ENCODE results near the gene PRRT2. TPM values are rescaled to one million over a fixed set of nuclear protein-coding genes. Genes with fewer than 3 reads are reported as not detected.

Gene PRRT2
- total and polyA plus RNA-seq, 7 experiments from 2014 or later = 0.07 to 4.6 (median 2.4) TPM; not detected in 1

- Mint-ChIP-seq H3K4me3 (peak overlapping the region; percentile 84 to 96 (median 90)), H3K27me3 (peaks cover 0 to 25% (median 0%) of the 10 kb centered on the region in 5 donors), H3K4me1 (peaks cover 29 to 68% (median 59%) of the 10 kb centered on the region in 7 donors), H3K9me3 (peaks cover 0 to 7% (median 0%) of the 10 kb centered on the region in 11 donors), H3K27ac (peak overlapping the region; percentile 72 to 97 (median 90)), H3K36me3 (peaks cover 0 to 28% (median 3%) of the 10 kb centered on the region in 5 donors)
- CTCF ChIA-PET = interaction anchor here (0.6 to 3.0 kb wide), 3 partner anchors 37 to 120 kb away, joined by 3 to 13 read pairs (median 4); no protein-coding TSS in a partner anchor
- ATAC-seq (peak; percentile 41), DNase-seq (peak in 7 of 9 donors; percentile 46 to 83 (median 48))
- Histone ChIP-seq H3K27ac (ENCODE audit: low read depth, low read length) (peak overlapping the region; percentile 79), H3K4me3 (ENCODE audit: low read length) (peak overlapping the region; percentile 80), H3K36me3 (ENCODE audit: control insufficient read depth in 2 of 3, insufficient read depth in 3 of 3, low read length in 3 of 3) (peaks cover 0 to 14% (median 8%) of the 10 kb centered on the region in 3 experiments), H3K27me3 (ENCODE audit: control insufficient read depth in 2 of 2, insufficient read depth in 2 of 2, low read length in 2 of 2) (no peaks in the 10 kb centered on the region), H3K9me3 (ENCODE audit: control insufficient read depth in 2 of 3, low read length in 3 of 3) (no peaks in the 10 kb centered on the region), H3K4me1 (ENCODE audit: control insufficient read depth in 2 of 2, insufficient read depth in 2 of 2, low read length in 2 of 2) (peaks cover 35 to 46% of the 10 kb centered on the region in 2 donors)
- intact Hi-C loops (cut with micrococcal nuclease) = loop anchor here in 1 of 2 donors (10.0 kb wide), 1 partner anchor 217 kb away; no protein-coding TSS in a partner anchor
- POLR2A ChIA-PET = interaction anchor here (0.6 to 6.5 kb wide), 7 partner anchors 10 to 110 kb away, joined by 3 to 75 read pairs (median 7); partner anchors contain the start of genes KIF22 and MVP
Measured at GRCh38 chr16:29811170-29811895, 660 bp upstream of the PRRT2 start.

- peak overlapping the region; percentile 71 to 96 (median 90) for H3K4me3 Mint-ChIP-seq
- Histone ChIP-seq H3K9me3 (ENCODE audit: control insufficient read depth in 2 of 3, low read length in 3 of 3) (no peaks in the 10 kb centered on the region), H3K27me3 (ENCODE audit: control insufficient read depth in 2 of 2, insufficient read depth in 2 of 2, low read length in 2 of 2) (no peaks in the 10 kb centered on the region), H3K36me3 (ENCODE audit: control insufficient read depth in 2 of 3, insufficient read depth in 3 of 3, low read length in 3 of 3) (peaks cover 0 to 16% (median 8%) of the 10 kb centered on the region in 3 experiments), H3K4me3 (ENCODE audit: low read length) (no peak overlapping the region), H3K27ac (ENCODE audit: low read depth, low read length) (no peak overlapping the region), H3K4me1 (ENCODE audit: control insufficient read depth in 2 of 2, insufficient read depth in 2 of 2, low read length in 2 of 2) (peaks cover 44 to 50% of the 10 kb centered on the region in 2 donors)
- peaks cover 0 to 23% (median 0%) of the 10 kb centered on the region in 5 donors for H3K27me3 Mint-ChIP-seq
- H3K27ac Mint-ChIP-seq = peak overlapping the region in 5 of 9 donors; percentile 14 to 80 (median 22)
- ATAC-seq (no peak), DNase-seq (no peak)
- peaks cover 31 to 75% (median 61%) of the 10 kb centered on the region in 7 donors for H3K4me1 Mint-ChIP-seq
- POLR2A ChIA-PET = interaction anchor here (0.9 to 4.0 kb wide), 9 partner anchors 8 to 253 kb away, joined by 3 to 28 read pairs (median 4); partner anchors contain the start of genes ALDOA, KIF22 and MVP
- peaks cover 0 to 7% (median 0%) of the 10 kb centered on the region in 11 donors for H3K9me3 Mint-ChIP-seq
- intact Hi-C loops (cut with micrococcal nuclease) = loop anchor here in 1 of 2 donors (10.0 kb wide), 1 partner anchor 218 kb away; no protein-coding TSS in a partner anchor
- peaks cover 0 to 30% (median 4%) of the 10 kb centered on the region in 5 donors for H3K36me3 Mint-ChIP-seq
- CTCF ChIA-PET = no interaction called here
Measured at GRCh38 chr16:29812754-29813643, 1.0 kb downstream of the PRRT2 start.

GRCh38 chr16:29813644-29814562, 1.9 kb downstream of the PRRT2 start:
- no peak overlapping the region for H3K27ac ChIP-seq (ENCODE audit: low read depth, low read length)
- CTCF ChIA-PET = no interaction called here
- ATAC-seq (no peak), DNase-seq (no peak)
- peaks cover 0 to 23% (median 0%) of the 10 kb centered on the region in 5 donors for H3K27me3 Mint-ChIP-seq
- peak overlapping the region in 5 of 9 donors; percentile 48 to 99 (median 65) for H3K27ac Mint-ChIP-seq
- POLR2A ChIA-PET = interaction anchor here (0.6 to 4.0 kb wide), 9 partner anchors 7 to 252 kb away, joined by 3 to 44 read pairs (median 4); partner anchors contain the start of genes ALDOA, MVP and TAOK2
- H3K4me3 Mint-ChIP-seq = peak overlapping the region in 9 of 10 donors; percentile 19 to 100 (median 51)
- H3K4me1 ChIP-seq (ENCODE audit: control insufficient read depth in 2 of 2, insufficient read depth in 2 of 2, low read length in 2 of 2) = peaks cover 42 to 51% of the 10 kb centered on the region in 2 donors
- no peak overlapping the region for H3K4me3 ChIP-seq (ENCODE audit: low read length)
- H3K36me3 ChIP-seq (ENCODE audit: control insufficient read depth in 2 of 3, insufficient read depth in 3 of 3, low read length in 3 of 3) = peaks cover 0 to 19% (median 4%) of the 10 kb centered on the region in 3 experiments
- H3K36me3 Mint-ChIP-seq = peaks cover 0 to 29% (median 5%) of the 10 kb centered on the region in 5 donors
- H3K9me3 ChIP-seq (ENCODE audit: control insufficient read depth in 2 of 3, low read length in 3 of 3) = no peaks in the 10 kb centered on the region
- H3K4me1 Mint-ChIP-seq = peaks cover 31 to 75% (median 61%) of the 10 kb centered on the region in 7 donors
- H3K9me3 Mint-ChIP-seq = peaks cover 0 to 7% (median 0%) of the 10 kb centered on the region in 11 donors
- intact Hi-C loops (cut with micrococcal nuclease) = loop anchor here in 1 of 2 donors (10.0 kb wide), 1 partner anchor 219 kb away; no protein-coding TSS in a partner anchor
- H3K27me3 ChIP-seq (ENCODE audit: control insufficient read depth in 2 of 2, insufficient read depth in 2 of 2, low read length in 2 of 2) = no peaks in the 10 kb centered on the region

- POLR2A ChIA-PET = interaction anchor here (0.6 to 6.7 kb wide), 9 partner anchors 7 to 251 kb away, joined by 3 to 109 read pairs (median 4); partner anchors contain the start of genes ALDOA and MAZ
- Histone ChIP-seq H3K4me3 (ENCODE audit: low read length) (peak overlapping the region; percentile 99), H3K27ac (ENCODE audit: low read depth, low read length) (peak overlapping the region; percentile 92), H3K4me1 (ENCODE audit: control insufficient read depth in 2 of 2, insufficient read depth in 2 of 2, low read length in 2 of 2) (peaks cover 36 to 50% of the 10 kb centered on the region in 2 donors), H3K9me3 (ENCODE audit: control insufficient read depth in 2 of 3, low read length in 3 of 3) (no peaks in the 10 kb centered on the region), H3K36me3 (ENCODE audit: control insufficient read depth in 2 of 3, insufficient read depth in 3 of 3, low read length in 3 of 3) (peaks cover 0 to 19% (median 0%) of the 10 kb centered on the region in 3 experiments), H3K27me3 (ENCODE audit: control insufficient read depth in 2 of 2, insufficient read depth in 2 of 2, low read length in 2 of 2) (no peaks in the 10 kb centered on the region)
- H3K36me3 Mint-ChIP-seq = peaks cover 4 to 29% (median 6%) of the 10 kb centered on the region in 5 donors
- CTCF ChIA-PET = no interaction called here
- no peak for DNase-seq
- peaks cover 0 to 7% (median 0%) of the 10 kb centered on the region in 11 donors for H3K9me3 Mint-ChIP-seq
- peak overlapping the region; percentile 95 to 99 (median 99) for H3K27ac Mint-ChIP-seq
- peaks cover 0 to 23% (median 0%) of the 10 kb centered on the region in 5 donors for H3K27me3 Mint-ChIP-seq
- intact Hi-C loops (cut with micrococcal nuclease) = loop anchor here in 1 of 2 donors (10.0 kb wide), 1 partner anchor 220 kb away; no protein-coding TSS in a partner anchor
- ATAC-seq = no peak
- H3K4me3 Mint-ChIP-seq = peak overlapping the region; percentile 85 to 100 (median 96)
- peaks cover 37 to 77% (median 65%) of the 10 kb centered on the region in 7 donors for H3K4me1 Mint-ChIP-seq
Measured at GRCh38 chr16:29814592-29814991, 2.6 kb downstream of the PRRT2 start.

- DNase-seq = no peak
- H3K9me3 ChIP-seq (ENCODE audit: control insufficient read depth in 2 of 3, low read length in 3 of 3) = no peaks in the 10 kb centered on the region
Measured at GRCh38 chr16:29815032-29815721, 3.2 kb downstream of the PRRT2 start.

More at GRCh38 chr16:29815032-29815721, 3.2 kb downstream of the PRRT2 start:
- intact Hi-C loops (cut with micrococcal nuclease) = loop anchor here in 1 of 2 donors (5.0 to 10.0 kb wide), 2 partner anchors 207 to 220 kb away; partner anchors contain the start of gene C16orf92
- peaks cover 0 to 19% (median 0%) of the 10 kb centered on the region in 3 experiments for H3K36me3 ChIP-seq (ENCODE audit: control insufficient read depth in 2 of 3, insufficient read depth in 3 of 3, low read length in 3 of 3)
- peaks cover 38 to 50% of the 10 kb centered on the region in 2 donors for H3K4me1 ChIP-seq (ENCODE audit: control insufficient read depth in 2 of 2, insufficient read depth in 2 of 2, low read length in 2 of 2)
- Mint-ChIP-seq H3K27me3 (peaks cover 0 to 23% (median 0%) of the 10 kb centered on the region in 5 donors), H3K36me3 (peaks cover 4 to 31% (median 9%) of the 10 kb centered on the region in 5 donors), H3K4me1 (peaks cover 43 to 77% (median 67%) of the 10 kb centered on the region in 7 donors), H3K9me3 (peaks cover 0 to 7% (median 0%) of the 10 kb centered on the region in 11 donors), H3K4me3 (peak overlapping the region; percentile 85 to 100 (median 96)), H3K27ac (peak overlapping the region; percentile 95 to 99 (median 99))
- POLR2A ChIA-PET = interaction anchor here (0.5 to 6.7 kb wide), 24 partner anchors 8 to 1265 kb away, joined by 3 to 109 read pairs (median 4); partner anchors contain the start of genes C16orf54, KIF22 and MAZ
- H3K27me3 ChIP-seq (ENCODE audit: control insufficient read depth in 2 of 2, insufficient read depth in 2 of 2, low read length in 2 of 2) = no peaks in the 10 kb centered on the region
- H3K4me3 ChIP-seq (ENCODE audit: low read length) = peak overlapping the region; percentile 99
- H3K27ac ChIP-seq (ENCODE audit: low read depth, low read length) = peak overlapping the region; percentile 92
- ATAC-seq = peak; percentile 10
- CTCF ChIA-PET = interaction anchor here (0.6 to 9.4 kb wide), 14 partner anchors 7 to 207 kb away, joined by 3 to 108 read pairs (median 4); partner anchors contain the start of genes C16orf54, MAZ and TMEM219
